ENCODE measurements around the gene RIC1.
A peak's percentile ranks its signal among the peaks of the same experiment; 100 is the strongest.
"Not testable (repeated sequence)": the region's sequence is repeated elsewhere in the genome, so short reads cannot be mapped to it uniquely, and the experiment has no call there.

RIC1 gene

GRCh38 chr9:5787759-5788302, 158.9 kb downstream of the RIC1 start:
- no peak for DNase-seq (ENCODE audit: low read depth, low spot score)

- no peak for DNase-seq (ENCODE audit: low read depth, low spot score)
These were observed 160.6 kb downstream of the RIC1 start for GRCh38 chr9:5789489-5789888.

GRCh38 chr9:5790923-5791322, 162.0 kb downstream of the RIC1 start:
- no peak for DNase-seq (ENCODE audit: low read depth, low spot score)

- DNase-seq (ENCODE audit: low read depth, low spot score), result no peak
These were observed 163.0 kb downstream of the RIC1 start for GRCh38 chr9:5791870-5792269.

- DNase-seq (ENCODE audit: low read depth, low spot score), result no peak
These were observed 164.9 kb downstream of the RIC1 start for GRCh38 chr9:5793812-5794211.

- DNase-seq (ENCODE audit: low read depth, low spot score), result no peak
These were observed 167.4 kb downstream of the RIC1 start for GRCh38 chr9:5796298-5796697.

GRCh38 chr9:5798581-5798980, 169.7 kb downstream of the RIC1 start:
- no peak for DNase-seq (ENCODE audit: low read depth, low spot score)

- DNase-seq (ENCODE audit: low read depth, low spot score), result peak; percentile 22
These were observed 170.4 kb downstream of the RIC1 start for GRCh38 chr9:5799314-5799713.

GRCh38 chr9:5800378-5800777, 171.5 kb downstream of the RIC1 start:
- DNase-seq (ENCODE audit: low read depth, low spot score), result not testable (repeated sequence)

- DNase-seq (ENCODE audit: low read depth, low spot score), result no peak
These were observed 172.2 kb downstream of the RIC1 start for GRCh38 chr9:5800969-5801738.

- no peak for DNase-seq (ENCODE audit: low read depth, low spot score)
These were observed 172.8 kb downstream of the RIC1 start for GRCh38 chr9:5801739-5802113.

- no peak for DNase-seq (ENCODE audit: low read depth, low spot score)
These were observed 176.6 kb downstream of the RIC1 start for GRCh38 chr9:5805478-5805877.

GRCh38 chr9:5811751-5812150, 182.8 kb downstream of the RIC1 start:
- DNase-seq (ENCODE audit: low read depth, low spot score), result no peak

- no peak for DNase-seq (ENCODE audit: low read depth, low spot score)
These were observed 184.9 kb downstream of the RIC1 start for GRCh38 chr9:5813824-5814223.

GRCh38 chr9:5815461-5815860, 186.6 kb downstream of the RIC1 start:
- no peak for DNase-seq (ENCODE audit: low read depth, low spot score)

- no peak for DNase-seq (ENCODE audit: low read depth, low spot score)
These were observed 189.0 kb downstream of the RIC1 start for GRCh38 chr9:5817862-5818261.

GRCh38 chr9:5818424-5819142, 189.7 kb downstream of the RIC1 start:
- DNase-seq (ENCODE audit: low read depth, low spot score), result no peak

- DNase-seq (ENCODE audit: low read depth, low spot score), result no peak
These were observed 190.3 kb downstream of the RIC1 start for GRCh38 chr9:5819174-5819573.

- no peak for DNase-seq (ENCODE audit: low read depth, low spot score)
These were observed 191.5 kb downstream of the RIC1 start for GRCh38 chr9:5820425-5820824.

GRCh38 chr9:5825223-5825622, 196.3 kb downstream of the RIC1 start:
- no peak for DNase-seq (ENCODE audit: low read depth, low spot score)

Data from brain pericyte (primary cell).